HCT116 (cell line): ENCODE measurements around the gene PAGE4. TPM values are rescaled to one million over a fixed set of nuclear protein-coding genes. Genes with fewer than 3 reads are reported as not detected.

Source experiments
- ATAC-seq: fragments of 200-7000 bp; cut with Tn5 transposase; 2 replicates; pipeline ENCODE4 v1.9.1; 2020; ENCODE audit warnings: mild to moderate bottlenecking, moderate library complexity
- BruUV-seq: library from RNA; stranded (reverse); fragments of 400-500 nt; replicated peaks from 2 replicates; lab custom pipeline; 2021; lab: Mats Ljungman, UMichigan
- CTCF ChIA-PET: fragments of 300-600 bp; sonication (Branson Sonifier 250); formaldehyde crosslinking; loops from one replicate; lab custom pipeline; 2021; ENCODE audit warnings: antibody characterized with exemption; lab: Charles Lee
- POLR2A ChIA-PET: fragments of 300-600, 350-600 bp; sonication (Branson Sonifier 250); formaldehyde crosslinking; loops from one replicate; lab custom pipeline; 2021; ENCODE audit warnings: antibody characterized with exemption; lab: Charles Lee
- RAD21 ChIA-PET, 2 experiments: fragments of 300-600 bp; sonication (Branson Sonifier 250); formaldehyde crosslinking; loops; one replicate each; lab custom pipeline; 2023; ENCODE audit warnings: low total read pairs in 2 of 2; ENCODE audit not compliant: uncharacterized antibody in 2 of 2, unreplicated experiment in 2 of 2, low non-redundant PET in 1 of 2; lab: Charles Lee
- DNase-seq: peaks from one replicate; pipeline ENCODE4 v3.0.0-alpha.2; 2010; ENCODE audit warnings: low read depth, low spot score
- H2AFZ ChIP-seq: fragments of 200-600 bp; shearing (Covaris generic), sonication (generic); 2 replicates; pipeline ENCODE4 v1.6.1; 2017; ENCODE audit warnings: low read depth, mixed run types, mixed read lengths, antibody characterized with exemption, low read length; ENCODE audit not compliant: poor library complexity, severe bottlenecking
- H3K27ac ChIP-seq: 2 replicates; pipeline ENCODE4 v1.5.1; 2012; ENCODE audit warnings: low read depth, low read length
- H3K27me3 ChIP-seq: fragments of 200-600 bp; sonication (generic); 2 replicates; pipeline ENCODE4 v1.6.1; 2016; ENCODE audit warnings: mixed run types, low read length, mixed read lengths; ENCODE audit not compliant: insufficient read depth
- H3K36me3 ChIP-seq, 2 experiments: fragments of 200-500 bp in 1 of 2; fragments of 200-600 bp in 1 of 2; sonication (Bioruptor generic) in 1 of 2; sonication (generic) in 1 of 2; 2 replicates each; pipeline versions ENCODE4 v1.5.1 to v1.6.1; 2014 to 2016; ENCODE audit warnings: low read length in 2 of 2, inconsistent platforms in 1 of 2, mixed read lengths in 1 of 2, mixed run types in 1 of 2; ENCODE audit not compliant: insufficient read depth in 2 of 2, control insufficient read depth in 1 of 2
- H3K4me1 ChIP-seq, 2 experiments: fragments of 200-600 bp in 1 of 2; sonication (generic) in 1 of 2; 2 replicates each; pipeline versions ENCODE4 v1.5.1 to v1.6.1; 2012 to 2017; ENCODE audit warnings: low read length in 2 of 2, inconsistent platforms in 1 of 2, mild to moderate bottlenecking in 1 of 2, mixed read lengths in 1 of 2, mixed run types in 1 of 2, moderate library complexity in 1 of 2; ENCODE audit not compliant: insufficient read depth in 2 of 2, control insufficient read depth in 1 of 2
- H3K4me2 ChIP-seq: fragments of 200-600 bp; sonication (generic); 2 replicates; pipeline ENCODE4 v1.6.1; 2017; ENCODE audit warnings: mixed run types, low read length, mixed read lengths
- H3K4me3 ChIP-seq, 2 experiments: fragments of 200-600 bp in 1 of 2; sonication (generic) in 1 of 2; replicated peaks in 1 of 2; 2 replicates each; pipeline ENCODE4 v1.5.1; 2011 to 2016; ENCODE audit warnings: low read length in 2 of 2, control low read depth in 1 of 2, low read depth in 1 of 2, mild to moderate bottlenecking in 1 of 2, mixed read lengths in 1 of 2, mixed run types in 1 of 2
- H3K79me2 ChIP-seq: fragments of 200-600 bp; sonication (generic); 2 replicates; pipeline ENCODE4 v1.6.1; 2017; ENCODE audit warnings: mild to moderate bottlenecking, mixed run types, low read length, moderate library complexity, mixed read lengths; ENCODE audit not compliant: insufficient read depth
- H3K9ac ChIP-seq: fragments of 200-600 bp; sonication (generic); 2 replicates; pipeline ENCODE4 v1.6.1; 2016; ENCODE audit warnings: low read length, mixed read lengths
- H3K9me2 ChIP-seq: fragments of 200-600 bp; sonication (generic), shearing (Covaris generic); 2 replicates; pipeline ENCODE4 v1.6.1; 2017; ENCODE audit warnings: mixed run types, mild to moderate bottlenecking, moderate library complexity; ENCODE audit not compliant: insufficient read depth
- H3K9me3 ChIP-seq, 2 experiments: fragments of 200-500 bp in 1 of 2; fragments of 200-600 bp in 1 of 2; sonication (Bioruptor generic) in 1 of 2; sonication (generic) in 1 of 2; 2 replicates each; pipeline ENCODE4 v1.6.1; 2014 to 2017; ENCODE audit warnings: low read length in 2 of 2, mixed read lengths in 2 of 2, inconsistent platforms in 1 of 2, low read depth in 1 of 2, mild to moderate bottlenecking in 1 of 2, mixed run types in 1 of 2, moderate library complexity in 1 of 2; ENCODE audit not compliant: control insufficient read depth in 1 of 2, insufficient read depth in 1 of 2
- H4K20me1 ChIP-seq: fragments of 200-600 bp; sonication (generic), shearing (Covaris generic); 2 replicates; pipeline ENCODE4 v1.6.1; 2017; ENCODE audit warnings: mixed run types, mild to moderate bottlenecking, moderate library complexity; ENCODE audit not compliant: insufficient read depth
- EZH2phosphoT487 ChIP-seq: fragments of 200-600 bp; IDR thresholded peaks from 2 replicates; pipeline ENCODE4 v1.6.1; 2018; ENCODE audit warnings: antibody characterized with exemption, borderline replicate concordance
- SIN3A ChIP-seq: IDR thresholded peaks from 2 replicates; pipeline ENCODE4 v1.6.1; 2012; ENCODE audit warnings: low read depth
- SP1 ChIP-seq: IDR thresholded peaks from 2 replicates; pipeline ENCODE4 v1.6.1; 2012; ENCODE audit warnings: low read depth
- intact Hi-C: fragments of 100-400 bp; cut with micrococcal nuclease; formaldehyde crosslinking; loops from 2 replicates; pipeline ENCODE4 v1.10.0; 2022
- total RNA-seq: library from RNA; stranded (reverse); gene quantifications from one replicate; pipeline ENCODE4 v1.2.1, GENCODE V29; 2021; ENCODE audit not compliant: unreplicated experiment

The PAGE4 gene
- total RNA-seq, 1 experiment from 2014 or later, result not detected

- no peak overlapping the region for H3K4me2 ChIP-seq
- ATAC-seq (no peak), DNase-seq (no peak)
- no peak overlapping the region for H3K27ac ChIP-seq
- H3K36me3 ChIP-seq, result no peaks in the 10 kb centered on the region
- no peaks in the 10 kb centered on the region for H3K4me1 ChIP-seq
- POLR2A ChIA-PET, result no interaction called here
- no peaks in the 10 kb centered on the region for H3K9me3 ChIP-seq
- BruUV-seq, result no TSS peak
- no peak for TF ChIP-seq EZH2phosphoT487
- H3K4me3 ChIP-seq, result no peak overlapping the region
- H3K79me2 ChIP-seq, result no peaks in the 10 kb centered on the region
- H4K20me1 ChIP-seq, result no peaks in the 10 kb centered on the region
- RAD21 ChIA-PET, result no interaction called here
- CTCF ChIA-PET, result no interaction called here
- intact Hi-C loops, result no loop called here
- peaks cover 12% of the 10 kb centered on the region; the same call in 1 of the 2 replicates for H3K27me3 ChIP-seq
- H3K9me2 ChIP-seq, result no peaks in the 10 kb centered on the region
- H3K9ac ChIP-seq, result no peak overlapping the region
- H2AFZ ChIP-seq, result no peak overlapping the region
Observed at GRCh38 chrX:49793686-49794085, 35.4 kb upstream of the PAGE4 start.

- no peak overlapping the region for H2AFZ ChIP-seq
- TF ChIP-seq SP1 (no peak), EZH2phosphoT487 (no peak), SIN3A (no peak)
- no peak overlapping the region for H3K27ac ChIP-seq
- no peak for DNase-seq
- H3K36me3 ChIP-seq, result no peaks in the 10 kb centered on the region
- H3K4me1 ChIP-seq, result no peaks in the 10 kb centered on the region
- no peaks in the 10 kb centered on the region for H3K79me2 ChIP-seq
- BruUV-seq, result no TSS peak
- ATAC-seq, result no peak
- POLR2A ChIA-PET, result no interaction called here
- no peak overlapping the region for H3K9ac ChIP-seq
- H3K9me2 ChIP-seq, result no peaks in the 10 kb centered on the region
- no peak overlapping the region for H3K4me3 ChIP-seq
- H4K20me1 ChIP-seq, result no peaks in the 10 kb centered on the region
- intact Hi-C loops, result no loop called here
- CTCF ChIA-PET, result no interaction called here
- H3K9me3 ChIP-seq, result no peaks in the 10 kb centered on the region
- RAD21 ChIA-PET, result no interaction called here
- peaks cover 8% of the 10 kb centered on the region; the same call in 1 of the 2 replicates for H3K27me3 ChIP-seq
- no peak overlapping the region for H3K4me2 ChIP-seq
Observed at GRCh38 chrX:49799828-49800227, 29.3 kb upstream of the PAGE4 start.
